Adipose tissue (tissue), 3 donors: ENCODE results near the gene APLP2. TPM values are rescaled to one million over a fixed set of nuclear protein-coding genes. Genes with fewer than 3 reads are reported as not detected.

Source experiments
- H3K27ac ChIP-seq: one replicate; pipeline ENCODE4 v1.5.1; 2013; ENCODE audit warnings: low read depth, low read length
- WGBS, 3 donors: extraction: QIAGEN DNeasy Blood & Tissue Kit; methylation state at CpG; one replicate each; pipeline ENCODE4 v1.1.7; 2013; 5-methylcytosine and 5-hydroxymethylcytosine counted together
- polyA plus RNA-seq, 3 donors: library from polyadenylated mRNA; stranded (reverse); fragments of 200-250 nt; gene quantifications; one replicate each; pipeline ENCODE4 v1.2.3, GENCODE V29; 2013
- donor health status: healthy with polysubstance abuse.
- donor health status: Bipolar disorder and iron deficiency.
- donor health status: healthy.

Gene APLP2
- polyA plus RNA-seq, 3 donors: 80.0 to 251 (median 120) TPM

GRCh38 chr11:130127509-130127908 is 57.8 kb downstream of the APLP2 start:
- H3K27ac ChIP-seq: no peak overlapping the region
- 85 to 93% (median 90%) methylated on average over 4 of the region's 4 CpGs for WGBS, 3 donors

- no peak overlapping the region for H3K27ac ChIP-seq
- 78 to 92% (median 85%) methylated on average over 2 of the region's 2 CpGs for WGBS, 3 donors
Measured at GRCh38 chr11:130128626-130129025, 58.9 kb downstream of the APLP2 start.

- H3K27ac ChIP-seq: no peak overlapping the region
- 78 to 94% (median 92%) methylated on average over 11 of the region's 11 CpGs for WGBS, 3 donors
Measured at GRCh38 chr11:130129922-130130321, 60.2 kb downstream of the APLP2 start.

GRCh38 chr11:130131961-130132850 is 62.5 kb downstream of the APLP2 start:
- H3K27ac ChIP-seq: no peak overlapping the region
- 50 to 53% (median 50%) methylated on average over 9 of the region's 9 CpGs for WGBS, 3 donors

- WGBS, 3 donors: 71 to 81% (median 80%) methylated on average over 8 of the region's 8 CpGs
- H3K27ac ChIP-seq: no peak overlapping the region
Measured at GRCh38 chr11:130133716-130134115, 64.0 kb downstream of the APLP2 start.

GRCh38 chr11:130136107-130136506 is 66.4 kb downstream of the APLP2 start:
- H3K27ac ChIP-seq: no peak overlapping the region
- 79 to 81% (median 79%) methylated on average over 7 of the region's 7 CpGs for WGBS, 3 donors

- 89 to 94% (median 91%) methylated on average over 9 of the region's 9 CpGs for WGBS, 3 donors
- H3K27ac ChIP-seq: no peak overlapping the region
Measured at GRCh38 chr11:130137999-130138398, 68.3 kb downstream of the APLP2 start.

GRCh38 chr11:130139401-130139800 is 69.7 kb downstream of the APLP2 start:
- WGBS, 3 donors: 80 to 87% (median 83%) methylated on average over 13 of the region's 13 CpGs
- no peak overlapping the region for H3K27ac ChIP-seq

- 83 to 86% (median 85%) methylated on average over 19 of the region's 19 CpGs for WGBS, 3 donors
- H3K27ac ChIP-seq: no peak overlapping the region
Measured at GRCh38 chr11:130141561-130142341, 72.1 kb downstream of the APLP2 start.

- WGBS, 3 donors: 41 to 75% (median 73%) methylated on average over 10 of the region's 10 CpGs
- no peak overlapping the region for H3K27ac ChIP-seq
Measured at GRCh38 chr11:130144141-130144540, 74.4 kb downstream of the APLP2 start.

- WGBS, 3 donors: 62 to 86% (median 79%) methylated on average over 7 of the region's 7 CpGs
- H3K27ac ChIP-seq: no peak overlapping the region
Measured at GRCh38 chr11:130144861-130145281, 75.2 kb downstream of the APLP2 start.

- no peak overlapping the region for H3K27ac ChIP-seq
- WGBS, 3 donors: 36 to 97% (median 89%) methylated on average over 3 of the region's 3 CpGs
Measured at GRCh38 chr11:130145311-130145812, 75.7 kb downstream of the APLP2 start.

GRCh38 chr11:130145975-130146776 is 76.5 kb downstream of the APLP2 start:
- WGBS, 3 donors: 44 to 73% (median 71%) methylated on average over 15 of the region's 15 CpGs
- no peak overlapping the region for H3K27ac ChIP-seq

- WGBS, 3 donors: 27 to 38% (median 31%) methylated on average over 5 of the region's 5 CpGs
- no peak overlapping the region for H3K27ac ChIP-seq
Measured at GRCh38 chr11:130146796-130147195, 77.1 kb downstream of the APLP2 start.

- WGBS, 3 donors: 85 to 94% (median 93%) methylated on average over 12 of the region's 12 CpGs
Measured at GRCh38 chr11:130148796-130149326, 79.2 kb downstream of the APLP2 start.

GRCh38 chr11:130150790-130151189 is 81.1 kb downstream of the APLP2 start:
- no peak overlapping the region for H3K27ac ChIP-seq
- 89 to 94% (median 92%) methylated on average over 7 of the region's 7 CpGs for WGBS, 3 donors

More at GRCh38 chr11:130148796-130149326, 79.2 kb downstream of the APLP2 start:
- no peak overlapping the region for H3K27ac ChIP-seq

- H3K27ac ChIP-seq: no peak overlapping the region
- 72 to 89% (median 89%) methylated on average over 1 of the region's 1 CpG for WGBS, 3 donors
Measured at GRCh38 chr11:130151196-130151595, 81.5 kb downstream of the APLP2 start.
